Mammary epithelial cell (primary cell): Measurements from ENCODE around the gene VIL1.

ENCODE experiments used
- EZH2 ChIP-seq: IDR thresholded peaks from 2 replicates; pipeline ENCODE4 v1.6.1; 2012; ENCODE audit warnings: low read length, inconsistent platforms, borderline replicate concordance
- TF ChIP-seq, protein P1 (sequence below), 2 donors: IDR thresholded peaks in 1 of 2; conservative IDR thresholded peaks in 1 of 2; 2 replicates each; pipeline ENCODE4 v1.5.1; 2011 to 2012; ENCODE audit warnings: inconsistent platforms in 2 of 2, low read length in 2 of 2, mild to moderate bottlenecking in 2 of 2, control low read depth in 1 of 2, low read depth in 1 of 2; ENCODE audit not compliant: insufficient read depth in 1 of 2; ENCODE audit errors: extremely low read depth in 1 of 2

DNA sequence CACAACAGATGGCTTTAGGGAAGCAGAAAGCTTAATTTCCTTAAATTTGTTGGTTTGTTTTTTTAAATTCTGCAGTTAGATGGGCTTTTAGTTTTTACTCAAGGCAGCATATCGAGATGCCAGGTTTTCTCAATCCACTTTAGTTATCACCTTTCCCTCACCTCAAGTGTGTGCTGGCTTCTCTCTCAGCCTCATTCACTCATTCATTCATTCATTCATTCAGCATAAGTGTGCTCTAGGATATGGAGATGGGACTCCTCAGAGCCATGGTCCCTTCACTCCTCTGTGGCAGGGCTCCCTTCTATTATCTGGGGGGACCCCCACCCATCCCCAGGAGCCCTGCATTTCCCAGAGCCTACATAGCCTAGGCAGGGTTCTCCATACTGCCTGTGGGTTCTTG is 19.0 kb downstream of the VIL1 start:
- TF ChIP-seq, protein P1, sequence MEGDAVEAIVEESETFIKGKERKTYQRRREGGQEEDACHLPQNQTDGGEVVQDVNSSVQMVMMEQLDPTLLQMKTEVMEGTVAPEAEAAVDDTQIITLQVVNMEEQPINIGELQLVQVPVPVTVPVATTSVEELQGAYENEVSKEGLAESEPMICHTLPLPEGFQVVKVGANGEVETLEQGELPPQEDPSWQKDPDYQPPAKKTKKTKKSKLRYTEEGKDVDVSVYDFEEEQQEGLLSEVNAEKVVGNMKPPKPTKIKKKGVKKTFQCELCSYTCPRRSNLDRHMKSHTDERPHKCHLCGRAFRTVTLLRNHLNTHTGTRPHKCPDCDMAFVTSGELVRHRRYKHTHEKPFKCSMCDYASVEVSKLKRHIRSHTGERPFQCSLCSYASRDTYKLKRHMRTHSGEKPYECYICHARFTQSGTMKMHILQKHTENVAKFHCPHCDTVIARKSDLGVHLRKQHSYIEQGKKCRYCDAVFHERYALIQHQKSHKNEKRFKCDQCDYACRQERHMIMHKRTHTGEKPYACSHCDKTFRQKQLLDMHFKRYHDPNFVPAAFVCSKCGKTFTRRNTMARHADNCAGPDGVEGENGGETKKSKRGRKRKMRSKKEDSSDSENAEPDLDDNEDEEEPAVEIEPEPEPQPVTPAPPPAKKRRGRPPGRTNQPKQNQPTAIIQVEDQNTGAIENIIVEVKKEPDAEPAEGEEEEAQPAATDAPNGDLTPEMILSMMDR (conservative IDR thresholded peaks at IDR 0.05 in 1 of 2, IDR thresholded peaks at IDR 0.05 in 1 of 2; ENCODE audit: extremely low read depth in 1 of 2, insufficient read depth in 1 of 2, low read depth in 1 of 2, low read length in 2 of 2), result no peak
- TF ChIP-seq EZH2, result no peak
